Caco-2 (cell line): Measurements from ENCODE around the gene CCDC148. TPM values are rescaled to one million over a fixed set of nuclear protein-coding genes. Genes with fewer than 3 reads are reported as not detected.
A peak's percentile ranks its signal among the peaks of the same experiment; 100 is the strongest.
"Not testable (repeated sequence)": the region's sequence is repeated elsewhere in the genome, so short reads cannot be mapped to it uniquely, and the experiment has no call there.

Experiments
- BruUV-seq: library from RNA; stranded (reverse); fragments of 400-500 nt; replicated peaks from 2 replicates; lab custom pipeline; 2021; lab: Mats Ljungman, UMichigan
- CTCF ChIA-PET: fragments of 300-600 bp; sonication (Branson Sonifier 250); formaldehyde crosslinking; loops from one replicate; lab custom pipeline; 2022; ENCODE audit warnings: antibody characterized with exemption; lab: Charles Lee
- POLR2A ChIA-PET: fragments of 300-600 bp; sonication (Branson Sonifier 250); formaldehyde crosslinking; loops from one replicate; lab custom pipeline; 2022; ENCODE audit warnings: antibody characterized with exemption; lab: Charles Lee
- DNase-seq, 2 experiments: peaks; one replicate each; pipeline versions ENCODE4 v3.0.0 to v3.0.0-alpha.2; 2020 to 2022
- H3K27me3 ChIP-seq: replicated peaks from 2 replicates; pipeline ENCODE4 v1.6.0; 2011; ENCODE audit warnings: low read length; ENCODE audit not compliant: control insufficient read depth, insufficient read depth
- H3K36me3 ChIP-seq: 2 replicates; pipeline ENCODE4 v1.5.1; 2011; ENCODE audit warnings: low read length; ENCODE audit not compliant: control insufficient read depth, insufficient read depth
- H3K4me1 ChIP-seq: fragments of 250-450 bp; sonication (Bioruptor Pico); 2 replicates; pipeline ENCODE4 v1.5.1; 2020; ENCODE audit warnings: mild to moderate bottlenecking
- H3K4me3 ChIP-seq: 2 replicates; pipeline ENCODE4 v1.5.1; 2011; ENCODE audit warnings: low read depth, mild to moderate bottlenecking, control low read depth, low read length
- H3K9me3 ChIP-seq: fragments of 250-450 bp; sonication (Bioruptor Pico); 2 replicates; pipeline ENCODE4 v1.5.1; 2020; ENCODE audit warnings: mild to moderate bottlenecking, moderate library complexity
- H3K27ac Mint-ChIP-seq: one replicate; pipeline ENCODE4 v1.8.0; 2022; ENCODE audit warnings: mixed read lengths; ENCODE audit not compliant: unreplicated experiment
- H3K27me3 Mint-ChIP-seq: one replicate; pipeline ENCODE4 v1.8.0; 2022; ENCODE audit warnings: mixed read lengths; ENCODE audit not compliant: insufficient read depth, unreplicated experiment
- H3K36me3 Mint-ChIP-seq: one replicate; pipeline ENCODE4 v1.8.0; 2022; ENCODE audit warnings: mild to moderate bottlenecking, mixed read lengths; ENCODE audit not compliant: insufficient read depth, unreplicated experiment
- H3K4me1 Mint-ChIP-seq: one replicate; pipeline ENCODE4 v1.8.0; 2022; ENCODE audit warnings: low read depth, mixed read lengths; ENCODE audit not compliant: unreplicated experiment
- H3K4me3 Mint-ChIP-seq: one replicate; pipeline ENCODE4 v1.8.0; 2022; ENCODE audit warnings: mild to moderate bottlenecking, moderate library complexity, mixed read lengths; ENCODE audit not compliant: unreplicated experiment
- H3K9me3 Mint-ChIP-seq: one replicate; pipeline ENCODE4 v1.8.0; 2022; ENCODE audit warnings: mixed read lengths; ENCODE audit not compliant: unreplicated experiment
- CTCF ChIP-seq, 2 experiments: fragments of 200-600 bp in 1 of 2; IDR thresholded peaks; 1 replicate in 1 of 2; 2 replicates in 1 of 2; pipeline versions ENCODE4 v1.5.1 to v1.8.0; 2011 to 2022; ENCODE audit warnings: antibody characterized with exemption in 1 of 2, control low read depth in 1 of 2, inconsistent platforms in 1 of 2, low read depth in 1 of 2, low read length in 1 of 2, mild to moderate bottlenecking in 1 of 2, moderate library complexity in 1 of 2; ENCODE audit not compliant: insufficient read depth in 1 of 2, severe bottlenecking in 1 of 2, unreplicated experiment in 1 of 2
- intact Hi-C: fragments of 100-400 bp; cut with micrococcal nuclease; formaldehyde crosslinking; loops from one replicate; pipeline ENCODE4 v1.10.0; 2022; ENCODE audit not compliant: unreplicated experiment
- total RNA-seq: library from RNA; stranded (reverse); gene quantifications from 2 replicates; pipeline ENCODE4 v1.2.3, GENCODE V29; 2022

Gene CCDC148
- total RNA-seq, 1 experiment from 2014 or later: 6.3 TPM

- CTCF ChIA-PET: no interaction called here
- POLR2A ChIA-PET: no interaction called here
- intact Hi-C loops: no loop called here
Measured at GRCh38 chr2:158477202-158477601, 20.6 kb upstream of the CCDC148 start.

DNA sequence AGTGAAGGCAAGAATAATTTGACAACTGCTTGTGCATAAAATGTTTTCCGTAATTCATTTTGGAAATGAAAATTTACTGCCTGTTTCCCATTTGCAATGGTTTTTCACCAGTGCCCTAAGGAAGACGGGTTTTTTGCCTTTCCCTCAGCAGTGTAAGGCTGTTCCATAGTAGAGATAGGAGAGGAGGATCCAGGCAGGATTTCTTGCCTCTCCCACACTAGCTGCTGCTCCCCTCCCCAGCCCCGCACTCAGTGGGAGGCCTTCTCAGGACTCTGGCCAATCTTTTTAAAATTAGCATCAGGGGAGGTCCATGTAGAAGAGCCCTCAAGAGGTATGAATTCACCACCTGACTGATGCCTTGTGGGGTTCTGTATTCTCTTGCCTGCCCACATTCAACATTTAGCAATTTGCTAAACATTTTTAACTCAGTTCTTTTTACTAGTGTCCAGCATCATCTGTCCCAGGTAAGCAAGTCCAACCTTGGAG is 18.0 kb upstream of the CCDC148 start:
- H3K4me3 ChIP-seq, H3K9me3 ChIP-seq, H3K27ac Mint-ChIP-seq, DNase-seq, intact Hi-C loops, H3K4me1 Mint-ChIP-seq, H3K4me3 Mint-ChIP-seq, H3K4me1 ChIP-seq, H3K36me3 ChIP-seq, H3K27me3 ChIP-seq, BruUV-seq, POLR2A ChIA-PET, H3K27me3 Mint-ChIP-seq, H3K9me3 Mint-ChIP-seq: not testable (repeated sequence)
- H3K36me3 Mint-ChIP-seq: peaks cover 49% of the 10 kb centered on the region
- CTCF ChIA-PET: interaction anchor here (1.1 to 1.2 kb wide), 3 partner anchors 18 to 31 kb away, joined by 3 to 4 read pairs (median 4); partner anchors contain the start of genes CCDC148 and PKP4

More at GRCh38 chr2:158477202-158477601, 20.6 kb upstream of the CCDC148 start:
- Mint-ChIP-seq H3K27me3 (no peaks in the 10 kb centered on the region), H3K9me3 (no peaks in the 10 kb centered on the region), H3K4me1 (no peaks in the 10 kb centered on the region), H3K27ac (no peak overlapping the region), H3K4me3 (no peak overlapping the region), H3K36me3 (peaks cover 37% of the 10 kb centered on the region)
- no peak for TF ChIP-seq CTCF (IDR thresholded peaks at IDR 0.05; ENCODE audit: insufficient read depth in 1 of 2, low read depth in 1 of 2, low read length in 1 of 2, severe bottlenecking in 1 of 2, unreplicated experiment in 1 of 2)
- H3K4me3 ChIP-seq: no peak overlapping the region
- no peaks in the 10 kb centered on the region for H3K9me3 ChIP-seq
- no peaks in the 10 kb centered on the region for H3K36me3 ChIP-seq
- H3K27me3 ChIP-seq: no peaks in the 10 kb centered on the region
- DNase-seq: no peak
- 0 out of 2 replicates have a peak, but pooled peaks cover 4% of the 10 kb centered on the region for H3K4me1 ChIP-seq
- BruUV-seq: no TSS peak

GRCh38 chr2:158473719-158474392 is 17.3 kb upstream of the CCDC148 start:
- peaks cover 10% of the 10 kb centered on the region for H3K4me1 Mint-ChIP-seq
- Histone ChIP-seq H3K4me1 (no peaks in the 10 kb centered on the region), H3K9me3 (no peaks in the 10 kb centered on the region), H3K4me3 (no peak overlapping the region), H3K36me3 (no peaks in the 10 kb centered on the region; the same call in 1 of the 2 replicates), H3K27me3 (no peaks in the 10 kb centered on the region)
- no TSS peak for BruUV-seq
- H3K27ac Mint-ChIP-seq: no peak overlapping the region
- POLR2A ChIA-PET: no interaction called here
- H3K36me3 Mint-ChIP-seq: peaks cover 56% of the 10 kb centered on the region
- H3K4me3 Mint-ChIP-seq: no peak overlapping the region
- TF ChIP-seq CTCF (IDR thresholded peaks at IDR 0.05; ENCODE audit: insufficient read depth in 1 of 2, low read depth in 1 of 2, low read length in 1 of 2, severe bottlenecking in 1 of 2, unreplicated experiment in 1 of 2): peak; percentile 27 to 50
- no peaks in the 10 kb centered on the region for H3K27me3 Mint-ChIP-seq
- CTCF ChIA-PET: interaction anchor here (0.6 to 1.2 kb wide), 4 partner anchors 17 to 1044 kb away, joined by 3 to 4 read pairs (median 4); partner anchors contain the start of genes CCDC148 and PKP4
- H3K9me3 Mint-ChIP-seq: no peaks in the 10 kb centered on the region
- intact Hi-C loops: no loop called here
- peak in 1 of 2 experiments; percentile 34 for DNase-seq

DNA sequence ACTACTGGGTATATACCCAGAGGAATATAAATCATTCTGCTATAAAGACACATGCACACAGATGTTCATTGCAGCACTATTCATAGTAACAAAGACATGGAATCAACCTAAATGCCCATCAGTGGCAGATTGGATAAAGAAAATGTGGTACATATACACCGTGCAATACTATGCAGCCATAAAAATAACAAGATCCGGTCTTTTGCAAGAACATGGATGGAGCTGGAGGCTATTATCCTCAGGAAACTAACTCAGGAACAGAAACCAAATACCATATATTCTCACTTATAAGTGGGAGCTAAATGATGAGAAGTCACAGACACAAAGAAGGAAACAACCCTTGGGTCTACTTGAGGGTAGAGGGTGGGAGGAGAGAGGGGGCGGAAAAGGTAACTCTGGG is 16.7 kb upstream of the CCDC148 start:
- H3K27ac Mint-ChIP-seq, H3K27me3 Mint-ChIP-seq, intact Hi-C loops, H3K4me1 Mint-ChIP-seq, POLR2A ChIA-PET, H3K4me1 ChIP-seq, H3K27me3 ChIP-seq, DNase-seq, H3K36me3 ChIP-seq, H3K9me3 ChIP-seq, H3K9me3 Mint-ChIP-seq, H3K4me3 Mint-ChIP-seq, H3K4me3 ChIP-seq: not testable (repeated sequence)
- CTCF ChIA-PET: interaction anchor here (0.6 to 1.2 kb wide), 4 partner anchors 16 to 1043 kb away, joined by 3 to 4 read pairs (median 4); partner anchors contain the start of genes CCDC148 and PKP4
- BruUV-seq: TSS peak; percentile 2
- H3K36me3 Mint-ChIP-seq: peaks cover 56% of the 10 kb centered on the region

DNA sequence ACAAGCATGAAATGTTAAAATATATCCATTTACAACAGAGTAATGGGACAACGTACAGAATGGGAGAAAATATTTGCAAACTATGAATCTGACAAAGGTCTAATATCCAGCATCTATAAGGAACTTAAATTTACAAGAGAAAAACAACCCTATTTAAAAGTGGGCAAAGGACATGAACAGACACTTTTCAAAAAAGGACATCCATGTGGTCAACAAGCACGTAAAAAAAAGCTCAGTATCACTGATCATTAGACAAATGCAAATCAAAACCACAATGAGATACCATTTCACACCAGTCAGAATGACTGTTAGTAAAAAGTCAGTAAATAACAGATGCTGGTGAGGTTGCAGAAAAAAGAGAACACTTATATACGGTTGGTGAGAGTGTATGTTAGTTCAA is 16.3 kb upstream of the CCDC148 start:
- H3K27me3 ChIP-seq, H3K27me3 Mint-ChIP-seq, H3K9me3 ChIP-seq, BruUV-seq, H3K9me3 Mint-ChIP-seq, H3K36me3 ChIP-seq, intact Hi-C loops, CTCF ChIA-PET, H3K4me1 ChIP-seq, POLR2A ChIA-PET, H3K4me3 Mint-ChIP-seq, H3K4me3 ChIP-seq, DNase-seq, H3K27ac Mint-ChIP-seq, H3K4me1 Mint-ChIP-seq: not testable (repeated sequence)
- H3K36me3 Mint-ChIP-seq: peaks cover 54% of the 10 kb centered on the region
